GM21390 (cell line): ENCODE data around the gene OXNAD1.
A peak's percentile ranks its signal among the peaks of the same experiment; 100 is the strongest.

Source experiments
- ATAC-seq: cut with Tn5 transposase; IDR thresholded peaks from one replicate; pipeline ENCODE4 v1.9.1; 2021; ENCODE audit not compliant: unreplicated experiment

The OXNAD1 gene

DNA sequence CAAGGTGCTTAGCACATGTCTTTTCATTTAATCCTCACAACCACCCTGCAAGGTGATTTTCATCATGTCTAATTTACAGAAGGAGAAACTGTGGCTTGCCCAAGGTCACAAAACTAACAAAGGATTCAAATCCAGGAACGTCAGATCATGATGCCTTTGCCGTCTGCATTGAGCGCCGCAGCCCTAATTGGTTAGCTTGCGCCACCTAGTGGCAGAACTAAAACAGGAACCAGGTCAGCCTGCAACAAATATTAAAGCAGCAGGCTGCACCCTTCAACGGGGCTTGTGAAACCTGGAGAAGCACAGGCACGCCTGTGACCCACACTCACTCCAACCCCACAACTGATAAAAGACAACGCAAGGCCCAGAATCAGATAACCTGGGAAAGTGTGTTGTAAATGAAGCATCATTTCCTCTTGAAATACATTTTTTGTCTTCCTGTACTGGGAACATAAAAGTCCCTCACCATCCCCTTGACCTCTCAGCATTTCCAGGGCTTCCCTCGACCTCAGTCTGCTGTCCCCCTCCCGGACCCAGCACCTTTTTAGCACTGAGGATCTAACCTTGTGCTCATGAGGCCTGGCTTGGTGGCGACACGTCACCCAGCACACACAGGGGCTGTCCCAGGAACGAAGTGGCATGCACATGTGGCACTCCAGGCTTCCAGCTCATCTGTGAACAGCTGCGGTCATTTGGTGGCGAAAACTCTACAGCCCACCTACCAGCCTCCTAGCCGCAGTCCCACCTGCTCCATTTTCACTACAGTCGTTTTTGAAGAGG, 17.5 kb upstream of the OXNAD1 start:
- peak; percentile 83 for ATAC-seq

DNA sequence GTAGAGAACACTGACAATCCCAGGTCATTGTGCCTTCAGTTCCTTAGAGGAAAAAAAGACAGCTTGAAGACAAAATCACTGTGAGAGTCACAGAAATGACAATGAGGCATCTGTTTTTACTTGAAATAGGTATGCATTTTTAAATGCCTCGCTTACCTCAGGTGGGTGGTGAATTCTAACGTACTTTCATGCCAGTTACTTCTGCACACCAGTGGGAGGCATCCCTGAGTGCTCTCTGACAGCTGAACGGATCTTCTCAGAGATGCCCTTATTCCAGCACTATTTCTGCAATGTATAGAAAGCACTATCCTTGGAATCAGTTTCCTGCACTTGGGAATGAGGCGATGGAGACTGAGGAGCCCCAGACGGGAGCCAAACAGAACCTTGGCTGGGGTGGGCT, 16.5 kb upstream of the OXNAD1 start:
- no peak for ATAC-seq

DNA sequence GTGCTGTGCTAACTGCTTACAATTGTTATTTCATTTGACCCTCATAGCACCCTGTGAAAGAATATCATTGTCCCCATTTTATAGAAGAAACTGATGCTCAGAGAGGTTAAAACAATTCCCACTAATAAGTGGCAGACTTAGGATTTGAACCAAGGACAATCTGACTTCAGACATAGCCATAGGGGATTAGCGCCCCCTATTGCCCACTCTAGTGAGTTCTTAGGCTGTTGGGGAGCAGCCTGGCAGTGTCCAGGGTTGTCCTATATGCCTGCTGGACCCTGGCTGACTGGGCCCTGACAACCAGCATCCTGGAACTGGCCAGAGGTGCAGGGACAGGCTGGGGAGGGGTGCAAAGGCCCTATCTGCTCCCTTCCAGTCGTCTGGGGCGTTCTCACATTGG, 15.7 kb upstream of the OXNAD1 start:
- no peak for ATAC-seq

DNA sequence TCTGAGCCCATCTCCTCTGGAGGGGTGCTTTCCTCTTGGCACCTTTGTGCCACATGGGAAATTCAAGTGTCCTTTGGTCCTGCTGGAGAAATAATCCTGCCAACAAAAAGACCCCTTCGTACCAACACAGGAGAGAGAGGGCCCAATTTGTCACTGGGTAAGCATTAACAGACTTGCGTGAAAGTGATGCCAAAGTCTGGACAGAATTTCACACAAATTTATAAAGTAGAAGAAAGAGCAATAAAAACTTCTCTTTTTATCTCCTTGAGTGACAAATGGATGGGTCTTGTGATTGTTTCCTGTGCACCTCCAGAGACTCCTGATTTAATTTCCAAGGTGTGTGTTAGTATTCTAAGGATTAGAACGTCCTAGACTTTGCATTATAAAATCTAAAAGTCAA, 15.1 kb upstream of the OXNAD1 start:
- no peak for ATAC-seq

DNA sequence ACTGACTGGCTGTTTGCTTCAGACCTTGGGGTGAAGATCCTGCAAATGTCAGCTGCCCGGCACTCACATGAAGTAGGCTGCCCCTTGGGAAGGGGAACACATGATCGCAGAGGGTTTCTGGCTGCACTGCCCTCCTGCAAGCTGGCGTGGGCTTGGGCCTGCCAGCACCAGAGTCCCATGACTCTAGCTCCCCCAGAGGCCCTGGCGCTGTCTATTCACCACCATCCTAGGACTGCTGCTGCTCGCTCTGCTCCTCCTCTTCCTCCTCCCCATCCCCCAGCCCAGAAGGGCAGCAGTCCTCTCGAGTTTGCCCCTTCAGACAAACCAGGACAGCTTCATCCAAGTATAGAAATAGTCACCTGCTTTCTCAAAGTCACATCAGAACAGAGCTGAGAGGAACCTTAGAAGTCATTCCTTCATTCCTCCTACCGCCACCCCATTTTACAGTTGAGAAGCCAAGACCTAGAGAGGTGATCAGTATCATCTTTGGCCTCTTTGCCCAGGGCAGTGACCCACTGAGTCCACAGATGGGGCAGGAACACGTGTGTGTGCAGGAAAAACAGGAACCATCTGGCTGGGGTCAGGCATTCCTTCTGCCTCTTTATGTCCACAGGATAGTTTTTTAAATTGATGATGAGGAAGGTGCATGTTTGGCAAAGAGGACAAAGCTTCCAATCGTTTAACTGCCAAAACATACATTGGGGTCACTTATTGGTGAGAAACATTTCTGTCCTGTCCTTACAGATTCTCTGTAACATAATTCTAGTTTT, 13.5 kb upstream of the OXNAD1 start:
- no peak for ATAC-seq

DNA sequence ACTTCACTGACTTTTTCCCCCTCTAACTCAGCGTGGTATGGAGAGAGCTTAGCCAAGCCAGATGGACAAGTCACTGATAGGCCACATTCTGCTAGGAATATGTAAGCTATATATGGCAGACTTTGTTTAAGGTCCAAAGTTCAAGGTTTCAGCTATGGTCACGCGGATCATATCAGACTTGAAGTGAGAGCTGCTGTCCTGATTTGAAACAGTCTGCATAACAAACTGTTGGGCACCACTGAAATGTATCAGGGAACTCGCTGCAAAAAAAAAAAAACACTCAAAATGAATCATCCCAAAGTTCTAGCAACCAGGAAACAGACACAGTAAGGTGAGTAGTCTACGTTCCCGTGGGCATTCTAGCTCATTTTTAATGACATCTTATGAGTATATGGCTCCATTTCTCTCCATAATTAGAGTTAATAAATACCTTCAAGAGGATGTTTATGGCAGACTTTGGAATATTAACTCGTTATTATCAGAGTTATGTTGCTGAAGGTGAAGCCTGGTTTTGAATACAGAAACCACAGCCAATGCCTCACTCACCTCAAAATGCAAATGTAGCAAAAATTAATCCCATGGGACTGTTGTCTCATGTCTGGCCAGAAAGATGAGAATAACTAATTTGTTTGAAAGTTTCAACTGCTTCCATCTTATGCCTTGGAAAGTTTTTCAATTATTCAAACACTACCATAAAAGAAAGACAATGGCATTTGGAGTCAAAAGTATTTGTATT, 12.6 kb upstream of the OXNAD1 start:
- ATAC-seq: no peak

DNA sequence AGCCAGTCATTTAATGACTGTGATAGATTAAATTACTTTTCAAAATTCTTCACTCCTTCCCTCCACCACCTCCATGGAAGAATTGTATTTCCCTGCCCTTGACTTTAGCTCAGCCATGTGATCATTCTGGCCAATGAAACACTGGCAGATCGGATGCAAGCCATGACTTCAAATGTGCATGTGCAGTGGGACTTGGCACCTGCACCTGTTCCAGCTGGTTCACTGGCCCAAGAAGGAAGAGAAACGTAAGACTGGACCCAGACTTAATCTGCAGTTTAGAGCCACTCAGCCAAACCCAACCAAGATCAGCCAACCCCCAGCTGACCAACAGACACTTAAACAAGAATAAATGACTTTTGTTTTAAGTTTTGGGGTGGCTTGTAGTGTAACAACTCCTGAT, 12.0 kb upstream of the OXNAD1 start:
- no peak for ATAC-seq

DNA sequence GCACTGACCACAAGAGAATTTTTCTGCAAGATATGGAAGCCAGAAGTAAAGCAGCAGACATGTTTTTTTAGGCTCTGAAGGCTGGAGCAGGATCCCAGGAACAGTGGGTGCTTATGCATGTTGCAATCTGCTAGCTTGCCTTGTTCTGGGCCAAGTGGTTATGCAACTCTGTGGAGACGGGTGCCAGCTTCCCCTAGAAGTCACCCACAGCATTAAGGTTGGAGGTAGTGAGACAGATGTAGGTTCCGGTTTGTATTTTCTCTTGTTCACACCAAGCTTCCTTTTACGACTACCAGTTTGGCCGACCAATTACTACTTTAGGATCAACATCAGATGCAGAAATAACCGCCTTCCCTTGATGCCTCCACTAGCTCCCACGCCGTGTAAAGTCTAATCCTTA, 11.4 kb upstream of the OXNAD1 start:
- no peak for ATAC-seq

DNA sequence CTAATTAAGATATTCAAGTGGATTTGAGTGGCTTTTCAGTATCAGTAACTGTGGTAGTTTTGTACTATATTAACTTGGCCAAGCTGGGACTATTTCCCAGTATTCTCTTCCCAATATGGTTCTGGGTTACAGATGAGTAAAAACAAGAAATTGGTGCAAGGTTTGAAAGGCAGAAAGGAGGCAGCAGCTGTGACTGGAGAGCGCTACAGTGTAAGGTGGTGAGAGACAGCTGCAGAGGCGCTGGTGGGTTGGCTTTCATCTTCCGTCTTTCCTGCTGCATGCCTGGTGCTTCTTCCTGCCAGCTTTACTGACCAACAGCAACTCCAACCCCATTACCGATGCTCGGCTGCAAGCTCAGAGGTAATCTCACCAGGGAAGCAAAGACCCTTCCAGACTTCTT, 10.1 kb upstream of the OXNAD1 start:
- no peak for ATAC-seq

DNA sequence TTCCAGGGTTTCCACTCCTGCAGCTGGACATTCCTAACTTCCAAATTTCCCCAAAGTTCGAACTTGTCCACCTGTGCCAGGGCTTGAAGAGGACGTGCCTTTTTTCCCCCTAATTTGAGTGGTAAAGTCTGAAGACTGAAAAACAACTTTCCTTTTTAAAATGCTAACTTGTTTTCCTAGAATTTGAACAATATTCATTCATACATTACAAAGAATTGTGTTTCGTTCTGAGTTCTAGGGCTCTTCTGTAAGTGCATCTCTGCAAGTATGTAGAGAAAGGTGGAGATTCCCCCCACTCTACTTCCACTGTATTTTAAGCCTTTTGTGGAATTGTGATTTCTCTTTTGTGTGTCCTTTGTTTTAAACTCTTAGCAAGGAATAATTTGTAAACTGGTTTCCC, 9.7 kb upstream of the OXNAD1 start:
- ATAC-seq: no peak

DNA sequence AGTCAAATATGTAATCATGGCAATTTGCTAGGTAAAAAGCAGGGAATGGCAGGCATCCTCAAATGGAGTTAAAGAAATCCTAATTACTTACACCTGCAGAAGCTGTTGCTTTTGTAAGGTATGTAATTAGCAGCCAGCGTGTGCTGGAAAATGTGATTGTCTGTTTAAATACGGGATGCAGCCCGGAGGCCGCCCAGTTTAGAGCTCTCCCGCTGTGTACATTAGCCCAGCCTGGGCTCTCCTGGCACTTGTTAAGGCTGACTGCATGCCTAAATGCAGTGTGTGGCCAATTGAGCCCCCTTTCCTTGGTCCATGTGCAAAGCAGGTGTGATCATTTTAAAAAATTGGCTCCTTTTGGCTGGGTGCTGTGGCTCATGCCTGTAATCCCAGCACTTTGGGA, 9.3 kb upstream of the OXNAD1 start:
- ATAC-seq: no peak

DNA sequence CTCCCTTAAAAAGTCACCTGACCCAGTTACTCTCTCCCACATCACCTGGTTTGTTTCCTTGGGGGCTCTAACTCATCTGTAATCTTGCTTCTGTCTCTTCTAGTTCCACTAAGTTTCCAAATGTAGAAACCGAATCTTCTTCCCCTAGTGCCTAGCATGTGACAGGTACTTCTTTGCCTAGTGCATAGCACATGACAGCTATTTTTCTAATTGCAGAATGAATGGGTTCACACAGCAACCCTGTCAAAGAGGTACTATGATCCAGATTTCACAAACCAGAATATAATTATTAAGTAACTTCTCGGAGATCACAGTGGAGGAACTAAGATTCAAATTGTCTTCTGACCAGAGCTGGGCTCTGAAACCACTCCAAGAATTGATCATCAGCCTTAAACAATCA, 7.7 kb upstream of the OXNAD1 start:
- ATAC-seq: no peak

DNA sequence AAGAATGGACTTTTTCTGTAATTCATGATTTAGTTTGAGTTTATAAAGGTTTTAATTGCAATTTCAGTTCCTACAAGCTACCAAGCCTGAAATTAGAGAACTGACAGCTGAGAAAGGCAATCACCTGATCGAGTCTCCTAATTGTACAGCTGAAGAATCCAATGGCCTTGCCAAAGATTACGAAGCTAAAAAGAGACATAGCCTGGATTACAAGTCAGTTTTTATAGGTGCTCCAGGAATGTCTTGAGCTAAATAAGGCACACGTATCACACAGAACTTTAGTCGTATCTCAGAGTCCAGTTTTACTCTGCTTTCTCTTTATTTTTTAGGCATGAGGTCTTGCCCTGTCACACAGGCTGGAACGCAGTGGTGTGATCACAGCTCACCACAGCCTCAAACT, 6.8 kb upstream of the OXNAD1 start:
- no peak for ATAC-seq

DNA sequence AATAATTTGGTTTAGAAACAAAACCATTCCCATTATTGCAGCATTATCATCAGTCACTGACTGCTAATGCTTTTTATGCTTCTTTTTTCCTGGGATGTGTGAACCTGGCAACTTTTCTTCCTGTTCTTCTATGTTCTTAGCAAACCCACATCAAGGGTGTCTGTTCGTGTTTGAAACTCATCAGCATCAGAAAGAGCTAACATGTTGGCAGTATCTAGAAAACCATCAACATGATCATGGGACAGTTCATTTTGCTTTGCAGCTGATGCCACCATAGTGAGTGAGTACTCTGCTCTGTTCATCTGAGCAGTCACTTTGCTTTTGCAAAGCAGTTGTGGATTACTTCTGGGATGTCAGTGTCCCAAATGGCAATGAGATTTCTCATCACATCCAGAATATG, 6.1 kb upstream of the OXNAD1 start:
- ATAC-seq: no peak

DNA sequence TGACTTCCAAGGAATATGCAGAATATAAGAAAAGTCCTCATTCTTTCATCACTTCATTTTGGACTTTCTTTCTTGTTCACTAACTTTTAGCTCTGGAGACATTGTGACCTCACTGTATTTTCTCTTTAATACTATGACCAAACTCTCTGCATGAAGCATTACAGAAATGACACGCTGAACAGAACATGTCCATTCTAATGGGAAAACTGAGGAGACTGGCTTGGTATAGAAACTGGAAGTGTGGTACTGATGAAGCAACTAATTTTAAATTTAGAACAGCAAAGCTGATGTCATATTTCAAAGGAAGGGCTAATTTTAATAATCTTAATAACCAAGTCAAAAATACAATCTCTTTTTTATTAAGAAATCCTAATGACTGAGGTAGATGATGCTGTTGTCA, 5.0 kb upstream of the OXNAD1 start:
- no peak for ATAC-seq

DNA sequence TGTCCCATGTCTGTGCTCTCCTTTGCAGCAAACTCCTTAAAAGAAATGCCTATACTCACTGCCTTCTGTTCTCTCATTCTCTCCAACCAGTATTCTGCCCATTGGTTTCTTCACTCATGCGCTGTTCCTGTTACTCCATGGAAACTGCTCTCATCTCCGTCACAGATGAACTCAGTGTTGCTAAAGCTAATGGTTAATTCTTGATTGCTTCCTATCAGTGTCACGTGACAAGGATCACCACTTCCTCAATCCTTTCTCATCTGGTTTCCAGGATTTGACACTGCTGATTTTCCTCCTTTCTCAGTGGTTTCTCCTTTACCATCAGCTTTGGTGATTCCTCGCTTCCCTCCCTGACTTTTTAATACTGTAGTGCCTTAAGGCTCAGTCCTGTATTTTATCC, 2.8 kb upstream of the OXNAD1 start:
- ATAC-seq: no peak

DNA sequence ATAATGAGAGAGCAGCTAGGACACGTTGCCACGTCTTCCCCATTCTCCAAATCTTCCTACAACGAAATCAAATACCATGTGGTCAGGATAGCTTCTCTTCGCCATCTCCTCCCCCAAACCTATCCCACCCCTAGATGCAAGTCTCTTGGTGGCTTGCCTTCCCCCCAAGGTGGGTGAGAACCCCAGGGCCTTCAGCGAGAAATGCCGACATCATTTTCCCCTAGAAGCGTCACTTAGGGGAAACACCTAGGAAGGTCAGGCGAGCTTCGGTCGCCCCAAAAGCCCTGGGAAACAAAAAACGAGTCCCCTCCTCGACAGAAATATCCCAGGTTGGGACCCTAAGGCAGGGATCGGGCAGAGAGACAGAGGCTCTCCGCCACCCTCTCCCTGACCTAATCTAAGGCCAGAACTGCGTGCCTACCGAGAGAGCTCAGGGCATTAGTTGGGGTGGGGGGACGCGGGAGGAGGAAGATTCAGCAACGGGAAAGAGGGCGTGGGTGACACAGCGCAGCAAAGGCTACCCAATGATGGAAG, 771 bp upstream of the OXNAD1 start:
- no peak for ATAC-seq

DNA sequence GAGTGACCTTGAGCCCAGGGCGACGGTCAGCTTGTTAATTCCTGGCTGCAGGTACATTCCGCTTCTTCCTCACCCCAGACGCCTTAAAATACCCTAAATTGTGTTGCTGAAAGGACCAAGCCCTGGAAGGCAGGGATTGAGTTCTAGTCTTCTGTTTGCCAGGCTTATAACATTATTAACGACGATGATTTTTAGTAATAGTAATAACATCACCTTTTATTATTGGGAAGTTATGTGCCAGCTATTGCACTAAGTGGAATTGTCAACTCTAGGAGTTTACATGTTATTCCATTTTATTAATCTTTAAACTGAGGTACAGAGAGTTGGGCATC, 409 bp downstream of the OXNAD1 start:
- no peak for ATAC-seq

DNA sequence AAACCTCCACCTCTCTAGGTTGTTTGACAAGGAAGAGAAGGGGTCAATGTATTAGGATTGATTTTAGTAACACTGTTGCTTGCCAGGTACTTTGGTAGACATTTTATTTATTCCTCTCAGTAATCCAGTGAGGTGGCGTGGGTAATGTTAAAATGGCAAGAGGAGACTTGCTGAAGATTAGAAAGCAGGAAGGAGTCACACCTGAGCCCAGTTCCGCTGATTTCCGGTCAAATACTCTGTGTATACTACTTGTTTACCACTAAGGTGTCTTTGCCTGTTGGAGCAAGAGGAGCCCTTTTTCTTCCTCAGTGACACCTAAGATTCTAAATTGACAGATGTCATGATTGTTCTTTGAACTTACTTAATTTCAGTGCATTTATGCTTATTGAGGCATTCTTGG, 1.7 kb downstream of the OXNAD1 start:
- no peak for ATAC-seq

DNA sequence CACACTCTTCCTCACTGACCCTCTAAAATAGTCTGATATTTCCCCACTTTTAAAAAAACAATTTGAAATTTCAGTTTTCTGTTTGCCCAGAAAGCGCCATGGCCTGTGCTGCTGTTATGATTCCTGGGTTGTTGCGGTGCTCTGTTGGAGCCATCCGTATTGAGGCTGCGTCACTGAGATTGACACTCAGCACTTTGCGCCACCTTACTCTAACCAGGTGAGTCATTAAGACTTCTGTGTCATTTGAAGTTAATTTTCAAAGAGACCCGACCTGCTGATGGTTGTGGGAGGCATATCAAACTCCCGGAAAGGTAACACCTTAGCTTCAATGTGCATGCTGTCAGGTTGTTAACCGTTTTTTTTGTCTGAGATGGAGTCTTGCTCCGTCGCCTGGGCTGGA, 5.8 kb downstream of the OXNAD1 start:
- ATAC-seq: no peak

DNA sequence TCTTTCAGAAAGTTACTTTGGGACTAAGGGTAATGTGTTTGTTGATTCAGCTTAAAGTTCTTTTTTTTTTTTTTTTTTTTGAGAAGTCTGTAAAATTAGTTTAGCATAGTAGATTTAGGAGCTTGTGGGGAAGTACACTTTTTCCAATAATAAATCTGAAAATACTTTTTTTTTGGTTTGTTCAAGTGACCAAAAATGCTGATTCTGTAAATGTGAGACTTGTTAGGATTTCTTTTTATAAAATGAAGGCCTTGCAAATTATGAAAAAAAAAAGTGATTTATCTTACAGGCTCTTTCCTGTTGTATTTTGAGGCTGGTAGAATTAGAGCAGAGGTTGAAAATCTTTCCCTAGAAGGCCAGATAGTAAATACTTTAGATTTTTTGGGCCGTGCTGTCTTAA, 7.6 kb downstream of the OXNAD1 start:
- no peak for ATAC-seq

DNA sequence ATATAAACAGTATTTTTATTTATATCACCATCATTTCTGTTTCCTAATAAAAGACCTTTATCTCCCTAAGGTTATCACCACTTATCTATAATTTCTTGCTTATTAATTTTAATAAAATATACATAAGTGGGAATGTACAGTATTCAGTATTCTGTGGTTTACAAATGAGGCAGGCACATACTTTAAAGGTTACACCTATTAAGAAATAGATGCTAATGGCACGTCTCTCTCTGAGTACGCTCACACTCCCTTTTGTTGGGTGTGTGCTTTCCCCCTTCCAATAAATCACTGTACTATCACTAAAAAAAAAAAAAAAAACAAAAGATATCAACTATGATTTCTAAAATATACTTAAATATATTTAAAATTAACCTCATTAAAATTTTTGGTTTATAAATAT, 8.9 kb downstream of the OXNAD1 start:
- no peak for ATAC-seq
